ENCODE measurements around the gene ACACA. TPM values are rescaled to one million over a fixed set of nuclear protein-coding genes. Genes with fewer than 3 reads are reported as not detected.

ACACA gene
- total RNA-seq, 4 donors from 2014 or later: 30.0 to 69.7 (median 49.9) TPM

DNA sequence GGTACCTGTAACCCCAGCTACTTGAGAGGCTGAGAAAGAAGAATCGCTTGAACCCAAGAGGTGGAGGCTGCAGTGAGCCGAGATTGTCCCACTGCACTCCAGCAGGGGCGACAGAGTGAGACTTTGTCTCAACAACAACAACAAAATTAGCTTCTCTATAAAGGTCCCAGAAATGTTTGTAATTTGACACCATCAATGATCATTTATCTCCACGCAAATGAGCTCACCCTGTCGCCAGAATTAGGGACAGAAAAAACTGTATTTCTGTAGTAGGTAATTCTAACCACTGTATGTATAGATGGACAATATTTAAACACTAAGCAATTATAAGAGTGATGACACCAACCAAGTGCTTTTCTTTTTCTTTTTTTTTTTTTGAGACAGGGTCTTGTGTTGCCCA lies 20.2 kb downstream of the ACACA start:
- H3K27ac ChIP-seq: no peak overlapping the region
- H3K36me3 ChIP-seq: peaks cover 0 to 4% (median 0%) of the 10 kb centered on the region in 3 donors
- H3K27me3 ChIP-seq: no peaks in the 10 kb centered on the region
- H3K4me1 ChIP-seq: peaks cover 0 to 2% (median 0%) of the 10 kb centered on the region in 4 donors
- 87 to 93% methylated on average over 5 of the region's 5 CpGs for WGBS, 2 donors
- DNase-seq (ENCODE audit: low spot score in 2 of 2): no peak
- H3K4me3 ChIP-seq: no peak overlapping the region
- no peaks in the 10 kb centered on the region for H3K9me3 ChIP-seq
- TF ChIP-seq EP300 (IDR thresholded peaks at IDR 0.05) (no peak), POLR2A (IDR thresholded peaks at IDR 0.05) (no peak)

- no peak for TF ChIP-seq EP300 (IDR thresholded peaks at IDR 0.05)
- TF ChIP-seq CTCF (IDR thresholded peaks at IDR 0.05): no peak
- no peak for TF ChIP-seq POLR2A (IDR thresholded peaks at IDR 0.05)
- Histone ChIP-seq H3K9me3 (no peaks in the 10 kb centered on the region), H3K27me3 (no peaks in the 10 kb centered on the region), H3K27ac (no peak overlapping the region), H3K36me3 (peaks cover 0 to 4% (median 0%) of the 10 kb centered on the region in 3 donors), H3K4me3 (no peak overlapping the region), H3K4me1 (no peaks in the 10 kb centered on the region)
- no peak for DNase-seq (ENCODE audit: low spot score in 2 of 2)
Measured at GRCh38 chr17:37385474-37385990, 21.1 kb downstream of the ACACA start.

GRCh38 chr17:37384560-37385149 lies 22.0 kb downstream of the ACACA start:
- no peak for TF ChIP-seq CTCF (IDR thresholded peaks at IDR 0.05)
- TF ChIP-seq POLR2A (IDR thresholded peaks at IDR 0.05): no peak
- TF ChIP-seq EP300 (IDR thresholded peaks at IDR 0.05): no peak
- H3K4me3 ChIP-seq: no peak overlapping the region
- DNase-seq (ENCODE audit: low spot score in 2 of 2): no peak
- H3K27ac ChIP-seq: no peak overlapping the region
- peaks cover 0 to 4% (median 0%) of the 10 kb centered on the region in 3 donors for H3K36me3 ChIP-seq
- no peaks in the 10 kb centered on the region for H3K4me1 ChIP-seq
- 68 to 77% methylated on average over 3 of the region's 3 CpGs for WGBS, 2 donors
- H3K9me3 ChIP-seq: no peaks in the 10 kb centered on the region
- no peaks in the 10 kb centered on the region for H3K27me3 ChIP-seq

GRCh38 chr17:37382056-37382455 lies 24.6 kb downstream of the ACACA start:
- Histone ChIP-seq H3K36me3 (no peaks in the 10 kb centered on the region), H3K27me3 (no peaks in the 10 kb centered on the region), H3K4me3 (no peak overlapping the region), H3K4me1 (no peaks in the 10 kb centered on the region), H3K27ac (no peak overlapping the region), H3K9me3 (no peaks in the 10 kb centered on the region)
- TF ChIP-seq EP300 (IDR thresholded peaks at IDR 0.05) (no peak), POLR2A (IDR thresholded peaks at IDR 0.05) (no peak), CTCF (IDR thresholded peaks at IDR 0.05) (no peak)
- no peak for DNase-seq (ENCODE audit: low spot score in 2 of 2)
- 90 to 91% methylated on average over 1 of the region's 1 CpG for WGBS, 2 donors

- no peaks in the 10 kb centered on the region for H3K9me3 ChIP-seq
- DNase-seq (ENCODE audit: low spot score in 2 of 2): no peak
- no peak within 1 kb of the TSS for H3K27ac ChIP-seq
- 83 to 95% methylated on average over 7 of the region's 7 CpGs for WGBS, 2 donors
- H3K4me3 ChIP-seq: no peak within 1 kb of the TSS
- H3K27me3 ChIP-seq: no peaks in the 10 kb centered on the region
- no peaks in the 10 kb centered on the region for H3K4me1 ChIP-seq
- H3K36me3 ChIP-seq: no peaks in the 10 kb centered on the region
- no peak for TF ChIP-seq POLR2A (IDR thresholded peaks at IDR 0.05)
- no peak for TF ChIP-seq EP300 (IDR thresholded peaks at IDR 0.05)
- no peak for TF ChIP-seq CTCF (IDR thresholded peaks at IDR 0.05)
Measured at GRCh38 chr17:37375706-37376105, 30.9 kb downstream of the ACACA start, which contains the start of gene C17orf78. C17orf78 (plus strand) TSS chr17:37375985; CDS start chr17:37376093, 108 bp downstream.

All from tibial nerve (tissue), 4 donors.